ENCODE data around the gene PRPF18.
"Not testable (repeated sequence)": the region's sequence is repeated elsewhere in the genome, so short reads cannot be mapped to it uniquely, and the experiment has no call there.

Gene PRPF18, protein sequence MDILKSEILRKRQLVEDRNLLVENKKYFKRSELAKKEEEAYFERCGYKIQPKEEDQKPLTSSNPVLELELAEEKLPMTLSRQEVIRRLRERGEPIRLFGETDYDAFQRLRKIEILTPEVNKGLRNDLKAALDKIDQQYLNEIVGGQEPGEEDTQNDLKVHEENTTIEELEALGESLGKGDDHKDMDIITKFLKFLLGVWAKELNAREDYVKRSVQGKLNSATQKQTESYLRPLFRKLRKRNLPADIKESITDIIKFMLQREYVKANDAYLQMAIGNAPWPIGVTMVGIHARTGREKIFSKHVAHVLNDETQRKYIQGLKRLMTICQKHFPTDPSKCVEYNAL

GRCh38 chr10:13586676-13587355, at the start of gene PRPF18:
Gene PRPF18, plus strand, starts transcription at chr10:13586965. Its CDS starts 122 bp downstream, at chr10:13587087.
- DNase-seq = peak; percentile 92

GRCh38 chr10:13537985-13538384, 48.8 kb upstream of the PRPF18 start:
- not testable (repeated sequence) for DNase-seq

GRCh38 chr10:13542533-13542932, 44.2 kb upstream of the PRPF18 start:
- DNase-seq = no peak

- DNase-seq = no peak
Observed at GRCh38 chr10:13550802-13551201, 36.0 kb upstream of the PRPF18 start.

DNA sequence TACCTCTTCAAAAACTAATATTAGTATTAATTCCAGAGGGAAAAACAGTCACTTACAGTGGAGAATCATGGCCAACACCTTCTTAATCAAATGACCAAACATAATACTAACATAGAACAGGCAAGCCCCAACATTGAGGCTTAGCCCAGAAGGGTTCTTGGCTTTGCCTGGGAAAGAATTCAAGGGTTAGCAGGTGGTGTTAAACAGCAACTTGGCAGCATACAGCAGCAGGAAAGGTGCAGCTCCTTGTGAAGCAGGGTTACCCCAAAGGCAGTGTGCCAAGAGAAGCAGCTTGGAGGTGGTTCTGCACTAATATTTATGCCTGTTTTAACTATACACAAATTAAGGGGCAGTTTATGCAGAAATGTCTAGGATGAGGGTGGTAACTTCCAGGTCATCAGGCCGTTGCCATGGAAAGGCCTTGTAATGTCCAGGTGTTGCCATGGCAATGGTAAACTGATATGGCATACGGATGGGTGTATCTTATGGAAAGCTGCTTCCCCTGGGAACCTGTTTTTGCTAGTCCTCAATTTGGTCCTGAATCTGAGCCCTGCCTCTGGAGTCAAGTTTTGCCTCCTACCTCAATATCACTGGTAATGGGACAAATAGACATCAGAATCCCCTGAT, 30.8 kb upstream of the PRPF18 start:
- no peak for DNase-seq

DNA sequence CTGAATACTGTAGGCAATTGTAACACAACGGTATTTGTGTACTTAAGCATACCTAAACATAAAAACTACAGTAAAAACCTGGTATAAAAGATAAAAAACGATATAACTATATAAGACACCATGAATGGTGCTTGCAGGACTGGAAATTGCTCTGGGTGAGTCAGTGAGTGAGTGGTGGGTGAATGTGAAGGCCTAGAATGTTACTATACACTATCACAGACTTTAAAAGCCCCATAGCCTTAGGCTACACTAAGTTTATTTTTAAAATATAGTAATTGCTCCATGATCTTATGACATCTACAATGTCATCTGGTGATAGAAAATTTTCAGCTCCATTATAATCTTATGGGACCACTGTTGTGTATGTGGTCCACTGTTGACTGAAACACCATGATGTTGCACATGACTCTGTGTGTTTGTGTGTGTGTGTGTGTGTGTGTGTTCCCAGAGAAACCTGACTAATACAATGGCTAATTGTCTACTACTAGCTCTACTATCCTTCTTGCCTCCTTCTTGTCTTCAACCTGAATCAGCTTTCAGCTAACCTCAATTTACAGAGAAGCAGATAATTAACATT, 27.6 kb upstream of the PRPF18 start:
- no peak for DNase-seq

DNA sequence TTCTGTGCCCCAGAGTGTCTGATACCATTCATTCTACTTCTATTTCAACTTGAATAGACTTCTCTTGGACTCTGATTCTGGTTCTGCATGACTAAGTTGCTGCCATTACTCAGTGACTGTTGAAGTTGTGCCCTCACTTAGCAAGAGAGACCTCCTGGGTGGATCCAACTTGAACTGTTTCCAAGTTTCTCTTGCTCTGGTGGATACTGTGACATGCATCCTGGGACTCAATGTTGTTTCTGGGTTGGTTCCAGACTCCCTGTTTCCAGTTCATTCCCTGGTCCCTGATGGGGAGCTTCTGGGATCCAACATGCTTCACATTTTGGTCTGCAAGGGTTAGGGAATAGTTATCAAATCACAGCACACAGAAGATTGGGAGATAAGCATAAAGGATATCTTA, 26.2 kb upstream of the PRPF18 start:
- DNase-seq = no peak

DNA sequence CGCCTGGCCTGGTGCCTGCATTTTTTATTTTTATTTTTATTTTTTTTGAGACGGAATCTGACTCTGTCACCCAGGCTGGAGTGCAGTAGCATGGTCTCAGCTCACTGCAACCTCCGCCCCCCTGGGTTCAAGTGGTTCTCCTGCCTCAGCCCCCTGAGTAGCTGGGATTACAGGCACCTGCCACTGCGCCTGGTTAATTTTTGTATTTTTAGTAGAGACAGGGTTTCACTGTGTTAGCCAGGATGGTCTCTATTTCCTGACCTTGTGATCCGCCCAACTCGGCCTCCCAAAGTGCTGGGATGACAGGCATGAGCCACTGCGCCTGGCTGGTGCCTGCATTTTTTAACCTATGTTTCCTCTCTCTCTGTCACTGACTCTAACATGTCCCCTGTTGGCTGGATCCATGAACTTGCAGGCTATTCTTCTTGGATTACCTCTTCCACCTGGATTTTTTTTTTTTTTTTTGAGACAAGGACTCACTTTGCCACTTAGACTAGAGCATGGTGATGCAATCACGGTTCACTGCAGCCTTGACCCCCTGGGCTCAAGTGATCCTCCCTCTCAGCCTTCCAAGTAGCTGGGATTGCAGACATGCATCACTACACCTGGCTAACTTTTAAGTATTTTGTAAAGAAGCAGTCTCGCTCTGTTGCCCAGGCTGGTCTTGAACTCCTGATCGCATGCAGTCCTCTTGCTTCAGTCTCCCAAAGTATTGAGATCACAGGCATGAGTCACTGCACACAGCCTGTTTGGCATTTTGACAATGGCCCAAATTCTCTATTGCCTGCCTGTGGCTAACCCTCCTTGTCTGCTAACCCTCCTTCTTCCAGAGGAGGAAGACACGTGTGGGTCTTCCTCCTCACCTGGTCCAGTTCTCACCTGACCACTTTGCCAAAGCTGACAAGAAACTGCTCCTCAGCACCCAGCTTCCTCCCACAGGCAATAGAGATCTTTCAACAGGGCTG, 23.0 kb upstream of the PRPF18 start:
- DNase-seq = no peak

- no peak for DNase-seq
Observed at GRCh38 chr10:13564576-13564975, 22.2 kb upstream of the PRPF18 start.

- no peak for DNase-seq
Observed at GRCh38 chr10:13567030-13567429, 19.7 kb upstream of the PRPF18 start.

DNA sequence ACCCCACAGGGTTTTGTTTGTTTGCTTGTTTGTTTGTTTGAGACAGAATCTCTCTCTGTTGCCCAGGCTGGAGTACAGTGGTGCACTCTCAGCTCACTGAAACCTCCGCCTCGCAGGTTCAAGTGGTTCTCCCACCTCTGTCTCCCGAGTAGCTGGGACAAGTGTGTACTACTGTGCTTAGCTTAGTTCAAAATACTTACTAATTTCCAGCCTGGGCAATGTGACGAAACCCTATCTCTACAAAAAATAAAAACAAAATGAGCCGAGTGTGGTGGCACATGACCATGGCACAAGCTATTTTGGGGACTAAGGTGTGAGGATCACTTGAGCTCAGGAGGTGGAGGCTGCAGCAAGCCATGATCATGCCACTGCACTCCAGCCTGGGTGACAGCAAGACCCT, 15.2 kb upstream of the PRPF18 start:
- DNase-seq = no peak

DNA sequence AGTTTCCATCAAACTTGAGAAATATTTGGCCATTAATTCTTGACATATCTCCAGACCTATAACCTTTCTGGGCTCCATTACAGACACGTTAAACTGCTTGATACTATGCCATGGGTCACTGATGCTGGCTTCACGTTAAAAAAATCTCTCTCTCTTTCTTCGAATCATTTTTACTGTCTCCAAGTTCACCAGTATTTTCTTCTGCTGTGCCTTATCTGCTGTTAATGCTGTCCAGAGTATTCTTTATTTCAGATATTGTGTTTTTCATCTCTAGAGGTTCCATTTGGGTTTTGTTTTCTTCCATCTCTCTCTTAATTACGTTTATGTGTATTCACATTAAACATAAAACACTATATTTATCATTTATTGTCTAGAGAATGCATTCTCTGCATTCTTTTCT, 12.8 kb upstream of the PRPF18 start:
- no peak for DNase-seq

DNA sequence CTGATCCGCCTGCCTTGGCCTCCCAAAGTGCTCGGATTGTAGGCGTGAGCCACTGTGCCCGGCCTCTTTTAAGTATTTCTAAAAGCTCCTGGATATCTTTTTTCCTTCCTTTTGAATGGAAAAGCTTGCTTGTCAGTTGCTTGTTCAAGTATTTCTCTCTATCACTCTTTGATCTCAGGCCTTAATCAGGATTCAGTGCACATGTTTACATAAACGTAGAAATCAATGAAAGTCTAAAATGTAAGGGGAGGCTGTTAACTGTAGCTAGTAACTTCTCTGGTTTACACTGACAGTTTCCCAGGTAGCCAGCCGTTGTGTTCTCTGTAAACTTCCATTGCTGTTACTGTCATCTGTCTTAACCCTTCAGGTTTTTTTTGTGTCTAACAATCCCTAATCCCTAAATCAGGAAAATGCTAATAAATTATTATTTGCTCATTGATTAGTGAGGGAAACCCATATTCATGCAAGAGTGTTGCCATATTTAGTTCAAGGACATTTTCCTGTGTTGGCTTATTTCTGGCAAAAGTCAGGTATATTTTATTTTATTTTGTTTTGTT, 1.5 kb upstream of the PRPF18 start:
- DNase-seq = no peak

DNA sequence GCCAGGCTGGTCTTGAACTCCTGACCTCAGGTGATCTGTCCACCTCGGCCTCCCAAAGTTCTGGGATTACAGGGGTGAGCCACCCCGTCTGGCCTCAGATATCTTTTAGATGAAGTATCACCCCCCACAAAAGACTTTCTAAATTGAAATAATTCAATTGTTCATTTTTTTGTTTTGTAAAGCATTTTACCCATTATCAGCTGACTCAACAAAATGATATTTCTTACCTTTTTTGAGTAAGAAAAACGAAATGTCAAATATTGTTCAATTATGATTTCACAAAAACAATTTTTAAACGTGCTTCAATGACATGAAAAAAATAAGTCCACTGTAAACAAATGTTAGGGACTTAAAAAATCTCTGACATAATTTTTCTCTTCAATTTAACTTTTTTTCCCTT, 822 bp upstream of the PRPF18 start:
- DNase-seq = no peak

DNA sequence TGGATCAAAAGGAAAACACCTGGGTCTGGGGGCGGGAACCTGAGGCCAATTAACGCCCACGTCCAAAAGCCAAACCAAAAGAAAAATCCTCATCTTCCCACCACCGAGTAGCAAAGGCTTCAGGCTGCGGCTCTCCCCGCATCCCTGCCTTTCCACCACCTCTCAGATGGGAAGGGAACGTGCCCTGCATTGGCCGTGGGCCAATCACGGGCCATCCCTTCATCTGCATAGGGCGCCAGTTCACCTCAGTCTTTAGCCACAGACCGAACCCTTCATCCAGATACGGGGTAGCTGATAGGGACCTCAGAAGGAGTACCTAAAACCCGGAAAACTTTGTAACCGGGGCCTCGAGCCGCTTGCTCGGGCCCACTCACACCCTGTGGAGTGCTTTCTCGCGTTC, 626 bp downstream of the PRPF18 start:
- DNase-seq = no peak

DNA sequence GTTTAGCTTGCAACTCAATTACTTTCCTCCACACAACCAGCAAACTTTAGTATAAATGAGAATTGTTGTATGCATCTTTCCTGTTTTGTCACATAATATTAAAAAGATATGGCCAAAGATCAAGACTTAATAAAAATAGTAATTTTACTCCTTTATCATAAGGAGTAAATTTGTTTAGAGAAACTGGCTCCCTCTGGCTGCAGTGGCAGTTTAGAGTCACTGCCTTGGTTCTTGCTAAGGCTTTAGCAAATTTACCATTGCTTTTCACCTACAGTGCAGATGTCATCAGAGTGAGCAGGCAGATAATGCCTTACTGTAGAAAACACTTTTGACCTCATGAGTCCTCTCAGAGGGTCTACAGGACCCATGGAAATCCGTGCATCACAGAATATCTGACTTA, 2.6 kb downstream of the PRPF18 start:
- no peak for DNase-seq

GRCh38 chr10:13590886-13591285, 4.1 kb downstream of the PRPF18 start:
- no peak for DNase-seq

GRCh38 chr10:13592306-13592705, 5.5 kb downstream of the PRPF18 start:
- no peak for DNase-seq

DNA sequence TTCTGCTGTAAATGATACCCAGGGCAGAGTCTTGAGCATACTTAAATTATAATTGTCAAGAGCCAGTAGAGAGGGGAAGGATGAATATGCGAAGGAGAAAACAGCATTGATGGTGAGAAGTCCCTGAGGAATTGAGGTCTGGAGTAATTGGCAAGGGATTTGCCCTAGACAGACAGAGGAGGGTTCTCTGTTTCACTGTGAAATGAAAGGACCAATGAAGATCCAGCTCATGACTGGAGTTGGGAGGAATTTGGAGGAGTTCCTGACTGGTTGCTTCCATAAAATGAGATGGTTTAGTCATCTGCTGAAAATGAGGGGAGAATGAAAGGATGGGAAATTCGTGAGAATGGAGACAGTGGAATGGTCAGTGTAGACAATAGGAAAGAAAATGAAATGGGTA, 6.8 kb downstream of the PRPF18 start:
- DNase-seq = no peak

DNA sequence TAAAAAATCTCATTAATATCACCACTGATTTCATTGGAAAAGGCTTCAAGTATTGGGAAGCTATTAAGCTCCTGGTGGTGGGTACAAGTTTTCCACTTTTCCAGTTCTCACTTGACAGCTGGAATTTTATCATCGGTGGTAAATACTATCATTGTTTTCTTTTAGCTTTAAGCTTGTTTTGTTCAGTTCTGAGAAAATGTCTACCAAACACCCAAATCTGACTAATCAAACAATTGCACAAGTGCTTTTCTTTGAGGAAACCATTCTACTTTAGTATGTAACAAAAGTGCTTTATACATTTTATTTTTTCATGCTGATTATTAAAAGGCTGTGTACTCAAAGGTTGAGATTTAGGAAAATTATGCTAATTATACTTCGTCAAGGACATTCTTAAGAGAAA, 7.9 kb downstream of the PRPF18 start:
- DNase-seq = no peak

DNA sequence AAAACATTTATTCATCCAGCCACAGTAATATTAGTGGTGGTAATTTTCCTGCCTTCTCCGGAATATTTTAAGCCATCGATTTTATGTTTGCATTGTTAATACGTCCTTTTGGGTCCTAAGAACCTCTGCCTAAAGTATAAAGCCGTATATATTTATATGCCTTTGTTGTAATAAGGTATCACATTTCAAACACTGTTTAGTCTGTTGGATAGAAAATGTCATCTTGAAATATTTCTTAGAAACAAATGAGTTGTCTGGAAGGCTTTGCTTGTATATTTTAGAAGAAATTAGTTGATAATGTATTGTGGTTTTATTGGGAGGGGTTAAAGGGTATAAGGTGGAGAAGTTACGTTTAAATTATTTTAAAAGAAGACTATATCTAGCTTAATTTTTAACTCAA, 11.1 kb downstream of the PRPF18 start:
- no peak for DNase-seq

DNA sequence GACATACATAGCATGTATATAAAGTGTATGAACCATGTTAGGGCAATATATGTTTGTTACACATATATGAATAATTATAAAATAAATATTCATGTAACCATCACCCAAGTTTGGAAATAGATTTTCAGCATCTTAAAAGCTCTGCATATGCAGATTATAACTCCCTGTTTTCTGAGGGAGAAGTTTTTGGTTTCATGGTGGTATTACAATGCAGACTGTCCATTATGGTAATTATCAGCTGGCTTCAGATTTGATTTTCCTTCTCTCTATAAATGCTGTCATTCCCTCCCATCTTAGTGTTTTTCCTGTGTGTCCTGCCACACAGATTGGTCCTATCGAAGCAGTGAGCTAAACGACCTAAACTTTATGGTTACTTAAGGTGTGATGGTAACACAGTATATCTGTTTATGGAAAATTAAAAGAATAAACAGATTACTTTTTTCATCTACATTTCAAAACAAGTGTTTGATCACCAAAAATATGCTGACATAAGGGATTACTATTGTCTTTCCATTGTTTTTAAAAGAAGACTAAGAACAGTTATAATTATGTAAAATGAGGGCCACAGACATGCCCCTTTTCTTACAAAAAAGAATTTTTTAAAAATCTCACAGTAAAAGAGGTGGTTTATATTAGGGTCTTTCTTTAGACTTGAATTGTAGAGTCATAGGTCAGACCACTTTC, 17.7 kb downstream of the PRPF18 start:
- no peak for DNase-seq

All from left hindlimb (tissue), 1 donor.